ENCODE measurements around the gene CCDC154.
A peak's percentile ranks its signal among the peaks of the same experiment; 100 is the strongest.

CCDC154 gene

DNA sequence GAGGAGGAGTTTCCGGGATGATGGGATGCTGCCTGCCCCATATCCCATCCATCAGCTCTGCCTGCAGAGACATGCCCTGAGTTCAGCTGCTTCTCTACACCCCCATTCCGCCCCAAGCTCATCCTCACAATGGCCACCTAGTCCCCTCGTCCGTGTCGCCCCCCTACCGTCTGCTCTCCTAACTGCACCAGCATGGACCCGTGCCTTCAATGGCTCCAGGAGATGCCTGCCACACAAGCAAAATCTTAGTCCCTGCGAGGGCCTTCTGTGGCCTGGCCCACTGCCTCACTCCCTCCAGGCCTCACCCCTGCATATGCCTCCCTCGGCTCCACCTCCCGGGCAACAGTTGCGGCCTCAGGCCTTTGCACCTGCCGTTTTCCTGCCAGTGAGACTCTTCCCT, 47.0 kb upstream of the CCDC154 start:
- no peak for ATAC-seq (ENCODE audit: low read depth)
- no peaks in the 10 kb centered on the region for H3K9me3 ChIP-seq (ENCODE audit: severe bottlenecking)
- no peaks in the 10 kb centered on the region for H3K27me3 ChIP-seq (ENCODE audit: insufficient read depth, poor library complexity, severe bottlenecking)
- peaks cover 5% of the 10 kb centered on the region for H3K4me1 ChIP-seq (ENCODE audit: insufficient read depth, poor library complexity, severe bottlenecking)
- DNase-seq (ENCODE audit: low spot score), result no peak
- no peak overlapping the region for H3K27ac ChIP-seq (ENCODE audit: poor library complexity, severe bottlenecking)
- no peak overlapping the region for H3K4me3 ChIP-seq (ENCODE audit: severe bottlenecking)
- H3K36me3 ChIP-seq (ENCODE audit: low read depth), result peaks cover 18% of the 10 kb centered on the region
- no peak for TF ChIP-seq CTCF (IDR thresholded peaks at IDR 0.05; ENCODE audit: poor library complexity, severe bottlenecking)

GRCh38 chr16:1489077-1489476, 44.7 kb upstream of the CCDC154 start:
- TF ChIP-seq CTCF (IDR thresholded peaks at IDR 0.05; ENCODE audit: poor library complexity, severe bottlenecking), result no peak
- H3K9me3 ChIP-seq (ENCODE audit: severe bottlenecking), result no peaks in the 10 kb centered on the region
- peaks cover 5% of the 10 kb centered on the region for H3K4me1 ChIP-seq (ENCODE audit: insufficient read depth, poor library complexity, severe bottlenecking)
- DNase-seq (ENCODE audit: low spot score) (no peak), ATAC-seq (ENCODE audit: low read depth) (no peak)
- no peaks in the 10 kb centered on the region for H3K27me3 ChIP-seq (ENCODE audit: insufficient read depth, poor library complexity, severe bottlenecking)
- H3K27ac ChIP-seq (ENCODE audit: poor library complexity, severe bottlenecking), result no peak overlapping the region
- H3K36me3 ChIP-seq (ENCODE audit: low read depth), result no peaks in the 10 kb centered on the region
- no peak overlapping the region for H3K4me3 ChIP-seq (ENCODE audit: severe bottlenecking)

DNA sequence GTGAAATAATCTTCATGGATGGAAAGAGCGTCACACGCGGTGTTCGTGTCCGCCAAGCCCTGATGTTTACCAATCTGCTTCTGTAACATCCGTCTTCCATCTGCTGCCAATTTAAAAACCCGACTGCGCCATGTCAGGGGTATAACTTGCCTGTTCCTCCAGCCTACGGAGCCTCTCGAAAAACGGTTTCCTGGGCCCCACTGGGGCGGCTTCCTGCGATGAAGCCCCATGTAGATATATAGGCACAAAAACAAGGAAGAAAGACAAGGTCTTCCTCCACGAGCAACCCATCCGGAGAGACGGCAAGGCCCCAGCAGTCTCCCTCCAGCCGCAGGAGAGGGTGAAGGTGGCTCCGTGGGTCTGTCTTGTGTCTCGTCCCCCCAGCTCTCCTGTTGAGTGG, 44.3 kb upstream of the CCDC154 start, which contains the start of gene PTX4:
PTX4 (minus strand) TSS at position 326 of the 400 bp plus-strand sequence; CDS start at position 291, 35 bp downstream.
- no peak within 1 kb of the TSS for H3K4me3 ChIP-seq (ENCODE audit: severe bottlenecking)
- no peak within 1 kb of the TSS for H3K27ac ChIP-seq (ENCODE audit: poor library complexity, severe bottlenecking)
- TF ChIP-seq CTCF (IDR thresholded peaks at IDR 0.05; ENCODE audit: poor library complexity, severe bottlenecking), result no peak
- ATAC-seq (ENCODE audit: low read depth) (no peak), DNase-seq (ENCODE audit: low spot score) (no peak)
- no peaks in the 10 kb centered on the region for H3K27me3 ChIP-seq (ENCODE audit: insufficient read depth, poor library complexity, severe bottlenecking)
- peaks cover 5% of the 10 kb centered on the region for H3K4me1 ChIP-seq (ENCODE audit: insufficient read depth, poor library complexity, severe bottlenecking)
- H3K36me3 ChIP-seq (ENCODE audit: low read depth), result no peaks in the 10 kb centered on the region
- H3K9me3 ChIP-seq (ENCODE audit: severe bottlenecking), result no peaks in the 10 kb centered on the region

DNA sequence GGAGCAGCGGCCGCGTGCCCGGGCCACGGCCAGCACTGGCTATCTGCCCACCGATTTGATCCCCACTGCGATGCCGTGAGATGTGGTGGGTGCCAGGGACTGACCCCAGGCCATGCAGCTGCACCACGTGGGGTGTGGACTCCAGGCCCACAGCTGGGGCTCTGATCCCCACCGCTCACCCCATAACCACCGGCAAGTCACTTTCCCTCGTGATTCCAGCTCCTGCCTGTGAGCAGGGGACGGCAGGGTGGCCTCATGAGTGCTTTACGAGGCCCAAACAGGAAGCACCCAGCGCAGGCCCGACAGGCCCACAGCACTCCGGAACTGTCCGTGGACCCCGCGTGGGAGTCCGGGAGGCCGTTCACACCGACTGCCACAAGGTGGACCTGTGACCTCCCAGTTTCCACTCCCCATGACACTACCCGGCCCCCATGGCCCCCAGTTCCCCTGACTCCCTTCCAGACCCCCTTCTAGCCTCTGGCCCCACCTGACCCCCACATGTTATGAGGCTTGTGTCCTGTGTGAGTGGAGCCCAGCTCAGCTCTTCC, 43.8 kb upstream of the CCDC154 start:
- Histone ChIP-seq H3K9me3 (ENCODE audit: severe bottlenecking) (no peaks in the 10 kb centered on the region), H3K4me1 (ENCODE audit: insufficient read depth, poor library complexity, severe bottlenecking) (peaks cover 5% of the 10 kb centered on the region), H3K4me3 (ENCODE audit: severe bottlenecking) (no peak overlapping the region), H3K36me3 (ENCODE audit: low read depth) (no peaks in the 10 kb centered on the region), H3K27ac (ENCODE audit: poor library complexity, severe bottlenecking) (no peak overlapping the region), H3K27me3 (ENCODE audit: insufficient read depth, poor library complexity, severe bottlenecking) (no peaks in the 10 kb centered on the region)
- no peak for ATAC-seq (ENCODE audit: low read depth)
- no peak for TF ChIP-seq CTCF (IDR thresholded peaks at IDR 0.05; ENCODE audit: poor library complexity, severe bottlenecking)
- peak; percentile 52 for DNase-seq (ENCODE audit: low spot score)

DNA sequence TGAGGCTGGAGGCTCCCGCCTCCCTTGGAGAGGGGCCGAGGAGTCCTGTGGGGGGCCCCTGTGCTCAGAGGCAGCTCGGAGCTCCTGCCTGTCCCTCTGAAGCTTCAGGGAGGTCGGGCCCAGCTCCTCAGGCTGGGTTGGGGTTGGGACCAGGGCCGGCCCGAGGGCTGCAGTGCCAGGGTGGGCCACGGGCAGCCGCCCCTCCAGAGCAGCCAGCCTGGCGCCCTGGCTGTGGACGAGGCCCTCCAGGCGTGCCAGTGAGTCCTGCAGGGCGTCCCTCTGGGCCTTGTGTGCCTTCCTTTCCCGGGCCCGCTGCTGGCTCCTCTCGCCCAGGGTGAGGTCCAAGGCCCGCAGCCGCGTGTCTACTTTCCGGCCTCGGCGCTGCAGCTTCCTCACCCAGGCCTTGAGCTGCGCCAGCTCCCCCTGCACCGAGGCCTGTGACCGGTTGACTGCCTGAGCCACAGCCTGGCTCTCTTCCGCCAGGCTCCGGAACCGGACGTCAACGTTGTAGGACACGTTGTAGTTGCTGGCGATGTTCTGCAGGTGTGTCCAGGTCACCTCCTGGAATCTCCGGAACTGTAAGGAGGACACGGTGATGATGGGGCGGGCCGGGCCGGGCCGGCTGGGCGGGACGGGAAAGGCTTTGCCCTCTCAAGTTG, 43.2 kb upstream of the CCDC154 start:
- no peaks in the 10 kb centered on the region for H3K36me3 ChIP-seq (ENCODE audit: low read depth)
- no peaks in the 10 kb centered on the region for H3K9me3 ChIP-seq (ENCODE audit: severe bottlenecking)
- DNase-seq (ENCODE audit: low spot score), result peak; percentile 66
- H3K27ac ChIP-seq (ENCODE audit: poor library complexity, severe bottlenecking), result no peak overlapping the region
- H3K4me1 ChIP-seq (ENCODE audit: insufficient read depth, poor library complexity, severe bottlenecking), result peaks cover 2% of the 10 kb centered on the region
- ATAC-seq (ENCODE audit: low read depth), result no peak; the same call in 2 of the 3 replicates
- H3K4me3 ChIP-seq (ENCODE audit: severe bottlenecking), result no peak overlapping the region
- H3K27me3 ChIP-seq (ENCODE audit: insufficient read depth, poor library complexity, severe bottlenecking), result no peaks in the 10 kb centered on the region
- no peak for TF ChIP-seq CTCF (IDR thresholded peaks at IDR 0.05; ENCODE audit: poor library complexity, severe bottlenecking)
